GM19025 (cell line): ENCODE results near the gene LRG1.

Experiments
- ATAC-seq: cut with Tn5 transposase; IDR thresholded peaks from one replicate; pipeline ENCODE4 v1.9.1; 2021; ENCODE audit warnings: mild to moderate bottlenecking, low read depth, moderate library complexity; ENCODE audit not compliant: unreplicated experiment

LRG1 gene

DNA sequence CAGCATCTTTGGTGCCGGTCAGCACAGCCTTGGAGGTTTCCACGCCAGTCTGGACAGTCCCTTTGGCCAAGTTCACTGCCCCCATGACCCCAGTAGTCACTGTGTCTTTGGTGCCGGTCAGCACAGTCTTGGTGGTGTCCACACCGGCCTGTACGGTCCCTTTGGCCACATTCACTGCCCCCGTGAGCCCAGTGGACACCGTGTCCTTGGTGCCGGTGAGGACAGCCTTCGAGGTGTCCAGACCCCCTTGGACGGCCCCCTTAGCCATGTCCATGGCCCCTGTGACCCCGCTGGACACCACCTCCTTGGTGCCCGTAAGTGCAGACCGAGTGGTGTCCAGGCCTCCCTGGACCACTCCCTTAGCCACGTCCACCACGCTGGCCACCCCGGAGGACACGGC is 26.6 kb downstream of the LRG1 start:
- no peak for ATAC-seq

DNA sequence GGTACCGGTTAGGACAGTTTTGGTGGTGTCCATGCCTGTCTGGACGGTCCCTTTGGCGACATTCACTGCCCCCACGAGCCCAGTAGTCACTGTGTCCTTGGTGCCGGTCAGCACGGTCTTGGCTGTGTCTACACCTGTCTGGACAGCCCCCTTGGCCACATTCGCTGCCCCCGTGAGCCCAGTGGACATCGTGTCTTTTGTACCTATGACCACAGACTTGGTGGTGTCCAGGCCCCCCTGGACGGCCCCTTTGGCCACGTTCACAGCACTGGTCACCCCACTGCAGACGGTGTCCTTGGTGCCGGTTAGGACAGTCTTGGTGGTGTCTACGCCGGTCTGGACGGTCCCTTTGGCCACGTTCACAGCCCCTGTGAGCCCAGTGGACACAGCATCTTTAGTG is 27.8 kb downstream of the LRG1 start:
- ATAC-seq, result no peak

DNA sequence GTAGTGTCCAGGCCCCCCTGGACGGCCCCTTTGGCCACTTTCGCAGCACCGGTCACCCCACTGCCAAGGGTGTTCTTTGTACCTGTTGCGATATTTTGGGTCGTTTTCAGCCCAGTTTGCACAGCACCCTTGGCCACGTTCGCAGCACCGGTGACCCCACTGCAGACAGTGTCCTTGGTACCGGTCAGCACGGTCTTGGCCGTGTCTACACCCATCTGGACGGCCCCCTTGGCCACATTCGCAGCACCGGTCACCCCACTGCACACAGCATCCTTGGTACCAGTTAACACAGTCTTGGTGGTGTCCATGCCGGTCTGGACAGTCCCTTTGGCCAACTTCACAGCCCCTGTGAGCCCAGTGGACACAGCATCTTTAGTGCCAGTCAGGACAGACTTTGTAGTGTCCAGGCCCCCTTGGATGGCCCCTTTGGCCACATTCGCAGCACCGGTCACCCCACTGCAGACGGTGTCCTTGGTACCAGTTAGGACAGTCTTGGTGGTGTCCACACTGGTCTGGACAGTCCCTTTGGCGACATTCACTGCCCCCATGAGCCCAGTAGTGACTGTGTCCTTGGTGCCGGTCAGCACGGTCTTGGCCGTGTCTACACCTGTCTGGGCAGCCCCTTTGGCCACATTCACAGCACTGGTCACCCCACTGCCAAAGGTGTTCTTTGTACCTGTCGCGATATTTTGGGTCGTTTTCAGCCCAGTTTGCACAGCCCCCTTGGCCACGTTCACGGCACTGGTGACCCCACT is 28.4 kb downstream of the LRG1 start:
- ATAC-seq, result no peak

DNA sequence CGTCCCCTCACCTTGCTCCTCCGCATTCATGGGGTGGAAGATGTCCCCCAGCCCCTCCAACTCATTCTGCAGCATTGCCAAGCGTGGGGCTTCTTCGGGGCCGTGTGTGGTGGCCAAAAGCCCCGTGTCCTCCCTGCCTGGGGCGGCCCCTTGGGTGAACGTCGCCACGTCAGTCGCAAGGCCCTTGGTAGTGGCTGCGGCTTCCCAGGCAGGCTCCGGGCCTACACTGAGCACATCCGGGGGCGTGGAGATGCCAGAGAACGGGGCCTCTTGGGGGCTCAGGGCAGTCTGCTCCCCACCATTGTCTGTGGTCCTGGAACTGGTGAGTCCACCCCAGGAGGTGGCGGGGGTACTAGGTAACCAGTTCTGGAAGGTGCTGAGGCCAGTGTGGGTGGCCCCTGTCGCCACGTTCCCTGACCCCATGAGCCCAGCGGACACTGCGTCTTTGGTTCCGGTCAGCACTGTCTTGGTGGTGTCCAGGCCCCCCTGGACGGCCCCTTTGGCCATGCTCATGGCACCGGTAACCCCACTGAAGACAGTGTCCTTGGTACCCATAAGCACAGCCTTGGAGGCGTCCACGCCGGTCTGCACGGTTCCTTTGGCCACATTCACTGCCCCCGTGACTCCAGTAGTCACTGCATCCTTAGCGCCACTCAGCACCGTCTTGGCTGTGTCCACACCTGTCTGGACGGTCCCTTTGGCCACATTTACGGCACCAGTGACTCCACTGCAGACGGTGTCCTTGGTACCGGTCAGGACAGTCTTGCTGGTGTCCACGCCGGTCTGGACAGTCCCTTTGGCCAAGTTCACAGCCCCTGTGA is 29.2 kb downstream of the LRG1 start:
- no peak for ATAC-seq

DNA sequence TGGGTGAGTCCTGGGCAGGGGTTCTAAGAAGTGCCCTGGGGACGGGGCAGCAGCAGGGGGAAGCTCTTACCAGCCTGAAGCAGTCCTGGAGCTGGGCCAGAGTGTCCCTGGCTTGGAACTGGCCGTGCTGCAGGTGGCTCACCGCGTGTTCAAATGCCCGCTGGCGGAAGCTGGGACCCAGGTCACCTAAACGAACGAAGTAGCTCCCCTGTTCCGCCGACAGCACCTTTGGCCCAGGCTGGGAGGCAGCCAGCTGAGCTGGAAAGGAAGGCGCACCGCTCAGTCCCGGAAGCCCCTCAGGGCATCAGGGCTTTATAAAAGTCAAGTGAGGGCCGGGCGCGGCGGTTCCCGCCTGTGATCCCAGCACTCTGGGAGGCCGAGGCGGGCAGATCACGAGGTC is 31.1 kb downstream of the LRG1 start:
- no peak for ATAC-seq

DNA sequence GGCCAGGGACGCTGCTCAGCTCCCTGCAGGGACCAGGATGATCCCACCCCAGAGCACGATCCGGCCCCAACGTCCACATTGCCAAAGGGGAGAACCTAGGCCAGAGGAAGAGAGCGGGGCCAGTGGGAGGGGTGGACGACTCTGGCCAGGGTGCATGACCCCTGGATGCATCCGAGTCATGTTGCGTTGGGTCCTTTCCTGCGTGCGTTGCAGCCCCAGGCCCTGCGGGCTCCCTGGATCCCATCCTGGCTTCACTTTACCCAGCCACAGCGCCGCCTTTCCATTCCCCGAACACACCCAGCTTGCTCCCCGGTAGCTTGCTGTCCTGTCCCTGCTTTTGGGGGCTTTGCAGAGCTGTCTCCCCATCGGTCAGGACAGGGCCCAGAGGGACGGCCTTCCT is 32.0 kb downstream of the LRG1 start:
- no peak for ATAC-seq

DNA sequence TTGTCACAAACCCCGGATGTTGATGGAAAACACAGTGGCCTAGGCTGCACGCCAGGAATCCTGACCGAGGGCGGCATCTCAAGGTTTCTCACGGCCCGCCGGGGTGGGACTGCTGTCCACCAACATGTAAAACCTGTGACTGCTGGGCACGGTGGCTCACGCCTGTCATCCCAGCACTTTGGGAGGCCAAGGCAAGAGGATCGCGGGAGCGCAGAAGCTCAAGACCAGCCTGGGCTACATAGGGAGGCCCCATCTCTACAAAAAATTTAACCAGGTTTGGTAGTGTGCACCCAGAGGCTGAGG is 32.7 kb downstream of the LRG1 start:
- no peak for ATAC-seq

DNA sequence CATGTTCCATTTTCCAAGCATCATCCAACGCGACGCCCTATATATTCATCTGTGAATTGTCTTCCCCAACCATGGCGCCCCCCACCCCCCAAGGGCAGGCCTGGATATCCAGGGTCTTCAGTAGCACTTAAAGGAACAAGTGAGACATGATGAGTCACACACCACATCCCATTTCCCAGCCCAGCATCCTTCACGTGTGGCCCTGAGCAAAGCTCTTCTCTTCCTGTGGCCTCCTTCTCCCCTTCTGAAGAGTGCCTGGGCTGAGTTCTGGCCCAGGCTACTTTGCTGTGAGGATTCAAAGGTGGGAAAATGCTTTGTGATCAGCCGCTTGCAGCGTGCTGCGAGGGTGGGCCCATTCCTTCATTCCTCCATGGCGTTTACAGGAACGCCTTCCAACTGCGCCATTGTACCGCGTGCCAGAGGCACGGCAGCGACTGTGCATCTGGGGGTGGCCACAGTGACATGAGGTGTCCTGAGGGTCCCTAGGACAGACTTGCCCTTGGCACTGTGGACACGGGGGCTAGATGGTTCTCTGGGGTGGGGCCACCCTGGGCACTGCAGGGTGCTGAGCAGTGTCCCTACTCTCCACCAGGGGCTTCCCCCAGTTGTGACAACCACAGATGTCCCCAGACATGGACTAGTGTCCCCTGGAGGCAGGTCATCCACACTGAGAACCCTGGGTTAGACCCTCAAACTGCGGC is 33.2 kb downstream of the LRG1 start:
- ATAC-seq, result no peak

DNA sequence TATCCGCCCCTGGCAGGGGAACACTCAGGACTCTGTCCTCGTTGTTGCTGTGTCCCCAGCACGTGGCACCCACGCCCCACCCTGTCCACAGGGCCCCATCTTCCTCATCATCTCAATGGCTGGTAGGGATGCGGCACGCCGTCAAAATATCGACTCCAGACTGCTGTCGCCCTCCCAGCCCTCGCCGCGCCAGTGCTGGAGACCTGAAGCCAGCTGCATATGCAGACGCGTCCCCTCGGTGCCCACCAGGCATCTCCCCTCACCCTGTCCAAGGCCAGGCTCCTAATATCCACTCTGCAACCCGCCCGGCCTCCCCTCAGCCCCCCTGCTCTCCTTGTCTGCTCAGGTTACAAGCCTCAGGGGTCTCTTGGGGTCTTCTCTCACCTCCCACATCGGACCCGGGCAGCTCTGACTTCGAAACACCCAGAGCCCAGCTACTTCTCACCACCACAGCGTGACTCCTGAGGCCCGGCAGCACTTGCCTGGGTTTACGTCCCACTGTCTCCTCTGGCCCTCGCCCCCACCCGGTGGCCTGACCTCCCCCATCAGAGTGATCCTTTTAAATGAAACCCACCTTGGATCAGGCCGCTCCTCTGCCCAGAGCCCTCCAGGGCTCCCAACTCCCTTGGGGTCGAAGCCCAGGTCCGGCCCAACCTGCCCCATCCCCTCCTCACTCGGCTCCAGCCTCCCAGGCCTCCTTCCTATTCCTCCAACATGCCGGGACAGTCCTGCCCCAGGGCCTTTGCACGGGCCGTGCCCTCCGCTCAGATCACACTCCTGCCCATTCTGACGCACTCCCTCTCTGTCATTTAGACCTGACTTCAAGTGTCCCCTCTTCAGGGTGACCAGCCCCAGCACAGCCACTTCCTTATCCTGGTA is 34.0 kb downstream of the LRG1 start:
- ATAC-seq, result no peak

DNA sequence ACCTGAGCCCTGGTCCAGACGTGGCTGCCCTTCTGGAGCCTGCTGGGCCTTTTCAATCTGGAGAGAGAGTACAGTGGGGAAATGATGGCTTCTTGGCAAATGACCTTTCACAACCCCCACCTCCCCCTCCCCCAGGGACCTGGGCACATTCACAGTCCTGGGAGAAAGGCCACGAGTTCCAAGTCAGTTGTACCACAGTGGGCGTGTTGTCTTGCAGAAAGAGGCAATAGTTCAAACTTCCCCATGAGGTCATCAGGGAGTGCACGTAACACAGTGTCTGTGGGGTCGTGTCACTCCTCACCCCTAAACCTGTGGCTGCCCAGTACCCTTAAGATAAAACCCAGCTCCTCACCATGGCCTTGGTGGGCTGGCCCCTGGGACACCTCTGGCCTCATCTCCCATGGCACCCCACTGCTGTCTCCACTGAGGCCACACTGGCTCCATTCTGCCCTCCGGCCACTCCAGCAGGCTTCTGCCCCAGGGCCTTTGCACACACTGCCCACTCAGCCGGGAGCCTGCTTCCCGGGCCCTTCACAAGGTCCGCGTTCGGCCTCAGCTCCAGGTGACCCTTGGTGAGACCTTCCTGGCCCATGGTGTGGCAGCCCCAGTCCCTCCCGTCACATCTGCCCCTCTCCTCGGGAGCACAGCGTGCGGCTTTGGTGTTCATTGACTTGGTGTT is 34.8 kb downstream of the LRG1 start:
- ATAC-seq, result no peak

DNA sequence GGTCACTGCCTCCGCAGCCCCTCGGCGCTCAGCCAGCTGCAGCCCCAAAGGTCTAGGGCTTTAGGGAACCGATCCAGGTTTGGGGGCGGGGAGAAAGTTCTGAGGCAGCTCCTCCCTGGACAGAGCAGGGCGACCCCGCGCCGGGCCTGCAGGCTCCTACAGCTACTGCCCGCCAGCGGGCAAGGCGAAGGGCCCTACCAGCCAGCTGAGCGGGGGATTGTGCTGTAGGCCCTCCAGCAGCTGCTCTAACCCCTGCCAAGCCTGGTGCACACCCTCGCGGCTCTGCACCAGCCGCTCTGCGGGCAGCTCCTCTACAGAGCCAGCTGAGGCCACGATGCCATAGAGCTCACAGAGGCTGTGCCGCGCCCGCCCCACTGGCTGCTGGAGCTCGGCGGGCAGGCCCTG is 35.5 kb downstream of the LRG1 start:
- ATAC-seq, result no peak

DNA sequence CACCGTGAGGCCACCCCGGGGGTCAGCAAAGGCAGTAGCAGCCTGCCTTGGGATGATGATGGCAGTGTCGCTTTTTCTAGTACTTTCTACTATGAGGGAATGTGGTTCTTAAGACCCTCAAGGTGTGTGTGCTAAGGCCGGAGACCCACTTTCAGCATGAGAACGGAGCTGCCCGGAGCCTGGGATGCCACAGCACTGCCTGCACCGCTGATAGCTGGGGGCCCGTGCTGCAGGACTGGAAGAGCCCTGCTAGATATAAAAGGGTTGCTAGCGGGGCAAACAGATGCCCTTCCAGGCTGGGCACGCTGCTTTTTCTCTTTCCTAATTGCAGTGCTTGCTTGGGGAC is 36.0 kb downstream of the LRG1 start:
- no peak for ATAC-seq

DNA sequence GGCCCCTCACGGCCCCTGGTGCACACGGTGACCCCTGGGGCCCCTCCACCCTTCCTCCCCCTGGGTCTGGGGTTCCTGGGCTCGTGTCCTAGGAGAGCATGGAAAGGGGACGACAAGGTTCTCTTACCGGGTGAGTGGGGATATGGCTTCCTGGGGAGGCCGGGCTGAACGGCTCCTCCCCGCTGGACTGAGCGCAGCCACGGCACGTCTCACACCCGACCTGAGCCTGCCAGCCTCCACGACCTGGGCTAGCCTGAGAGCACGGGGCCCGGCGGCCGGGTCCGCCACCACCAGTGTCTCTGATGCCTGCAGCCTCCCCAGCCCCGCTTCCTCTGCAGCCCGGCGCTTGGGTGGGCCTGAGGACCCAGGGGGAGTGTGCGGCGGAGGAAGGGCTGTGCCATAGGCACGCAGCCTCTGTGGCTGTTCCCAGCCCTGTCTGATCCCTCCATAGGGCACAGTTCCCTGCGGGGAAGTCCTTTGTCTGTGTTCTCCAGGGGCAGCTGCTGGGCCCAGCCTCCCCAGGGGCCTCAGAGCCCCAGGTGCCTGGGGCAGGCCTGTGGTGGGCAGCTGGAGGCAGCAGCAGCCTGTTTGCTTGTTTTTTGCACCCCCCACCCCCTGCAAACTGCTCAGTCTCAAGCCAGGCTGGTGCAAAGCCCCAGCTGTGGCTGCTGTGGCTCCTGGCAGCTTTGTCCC is 36.6 kb downstream of the LRG1 start:
- no peak for ATAC-seq

DNA sequence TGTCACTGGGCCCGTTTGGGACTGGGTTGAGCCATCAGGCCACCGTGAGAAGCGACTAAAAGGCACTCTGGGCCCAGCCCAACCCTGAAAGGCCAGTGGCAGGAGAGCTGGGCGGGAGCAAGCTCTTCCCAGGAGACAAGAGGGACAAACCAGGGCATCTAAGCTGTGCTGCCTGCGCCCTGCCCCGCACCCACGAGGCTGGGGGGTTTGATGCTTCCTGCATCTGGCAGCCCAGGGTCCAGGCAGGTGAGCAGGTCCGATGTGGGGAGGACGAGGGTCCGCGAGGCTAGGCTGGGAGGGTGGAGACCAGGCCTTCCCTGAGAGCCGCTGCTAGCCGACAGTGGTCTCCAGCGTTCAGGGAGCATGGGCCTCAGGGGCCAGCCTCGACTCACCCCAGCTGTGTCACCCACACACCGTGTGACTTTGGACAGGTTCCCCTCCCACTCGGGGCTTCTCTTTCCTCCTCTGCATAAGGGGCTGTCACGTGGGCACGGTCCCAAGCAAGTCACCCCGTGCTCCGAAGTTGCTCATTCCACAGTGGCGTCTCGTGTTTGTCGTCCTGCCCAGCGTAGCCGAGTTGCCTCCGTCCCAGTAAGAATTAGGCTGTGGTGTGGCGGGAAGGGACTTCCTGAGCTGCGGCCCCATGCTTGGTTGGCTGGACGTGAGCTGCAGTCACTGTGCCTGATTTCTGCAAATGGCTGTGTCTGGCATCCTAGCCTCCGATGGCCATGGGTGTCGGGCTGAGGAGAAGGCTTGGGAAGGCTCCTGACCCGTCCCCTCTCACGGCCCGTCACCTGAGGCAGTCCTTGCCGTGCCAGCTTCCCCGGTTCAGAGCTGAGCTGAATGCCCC is 37.3 kb downstream of the LRG1 start:
- ATAC-seq, result no peak

DNA sequence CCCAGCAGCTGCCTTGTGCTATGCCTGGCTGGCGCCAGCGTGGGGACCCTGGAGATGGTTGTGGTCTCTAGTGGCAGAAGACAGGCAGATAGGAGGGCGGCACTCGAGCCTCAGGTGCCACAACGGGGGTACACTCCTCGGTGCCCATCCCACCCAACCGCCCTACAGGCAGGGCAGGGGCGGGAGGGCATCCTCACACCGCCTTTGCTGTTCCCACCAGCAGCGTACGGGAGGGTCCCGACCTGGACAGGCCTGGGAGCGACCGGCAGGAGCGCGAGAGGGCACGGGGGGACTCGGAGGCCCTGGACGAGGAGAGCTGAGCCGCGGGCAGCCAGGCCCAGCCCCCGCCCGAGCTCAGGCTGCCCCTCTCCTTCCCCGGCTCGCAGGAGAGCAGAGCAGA is 38.1 kb downstream of the LRG1 start:
- no peak for ATAC-seq

DNA sequence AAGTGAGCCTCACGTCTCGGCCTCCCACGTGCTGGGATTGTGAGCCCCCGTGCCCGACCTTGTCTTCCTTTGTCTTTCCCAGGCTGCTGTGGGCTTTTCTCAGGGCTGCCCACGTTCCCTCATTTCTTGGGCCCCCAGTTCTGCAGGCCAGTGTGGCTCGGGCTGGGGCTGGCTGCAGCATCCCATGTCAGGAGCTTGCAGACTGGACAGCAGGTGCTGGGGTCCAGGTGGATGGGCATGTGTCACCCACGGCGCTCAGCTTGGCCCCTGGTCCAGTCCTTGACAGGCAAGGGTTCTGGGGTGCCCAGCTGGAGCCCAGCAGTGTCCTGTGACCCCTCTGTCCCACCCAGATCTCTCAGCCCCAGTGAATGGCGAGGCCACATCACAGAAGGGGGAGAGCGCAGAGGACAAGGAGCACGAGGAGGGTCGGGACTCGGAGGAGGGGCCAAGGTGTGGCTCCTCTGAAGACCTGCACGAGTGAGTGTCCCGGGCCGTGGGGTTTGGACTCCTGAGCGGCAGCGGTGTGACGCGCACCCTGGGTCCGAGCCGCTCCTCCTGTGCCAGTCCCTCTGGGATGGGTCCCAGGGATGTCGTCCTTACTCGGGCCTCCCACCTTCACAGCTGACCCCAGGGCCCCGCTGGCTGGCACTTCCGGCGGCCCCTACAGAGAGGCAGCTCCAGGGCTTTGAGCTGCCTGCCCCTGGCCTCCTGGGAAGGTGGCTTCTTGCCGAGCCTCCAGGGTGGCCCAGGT is 38.8 kb downstream of the LRG1 start:
- no peak for ATAC-seq

DNA sequence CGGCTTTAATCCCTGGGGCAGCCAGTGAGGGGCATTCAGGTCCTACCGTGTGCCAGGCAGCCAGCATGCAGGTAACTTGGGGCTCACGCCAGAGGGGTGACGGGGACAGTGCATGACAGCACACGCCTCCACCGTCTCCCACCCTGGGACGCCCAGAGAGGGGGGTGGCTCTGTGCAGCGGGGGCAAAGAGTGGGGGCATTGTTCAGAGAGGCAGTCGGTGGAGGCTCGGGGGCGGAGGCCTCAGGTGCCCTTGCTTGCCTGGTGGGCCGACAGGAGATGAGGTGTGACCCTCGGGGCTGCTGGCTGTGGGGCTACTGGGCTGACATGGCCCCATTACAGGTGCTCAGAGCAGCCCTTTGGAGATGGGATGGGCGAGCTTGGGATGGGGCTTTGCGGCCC is 40.0 kb downstream of the LRG1 start:
- ATAC-seq, result no peak

DNA sequence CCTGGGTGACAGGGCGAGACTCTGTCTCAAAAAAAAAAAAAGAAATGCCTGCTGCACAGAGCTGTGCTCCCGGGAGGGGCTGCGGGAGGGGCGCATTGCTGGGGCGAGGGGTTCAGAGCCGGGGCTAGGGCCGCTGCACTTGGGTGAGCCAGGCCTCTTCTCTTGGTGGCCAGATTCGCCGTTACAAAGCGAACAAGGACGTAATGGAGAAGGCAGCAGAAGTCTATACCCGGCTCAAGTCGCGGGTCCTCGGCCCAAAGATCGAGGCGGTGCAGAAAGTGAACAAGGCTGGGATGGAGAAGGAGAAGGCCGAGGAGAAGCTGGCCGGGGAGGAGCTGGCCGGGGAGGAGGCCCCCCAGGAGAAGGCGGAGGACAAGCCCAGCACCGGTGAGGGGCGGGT is 40.5 kb downstream of the LRG1 start:
- no peak for ATAC-seq
